OCI-LY1 (cell line): ENCODE results near the gene KLHL29.

ENCODE experiments used
- H2AFZ ChIP-seq: fragments of 200-600 bp; sonication (generic), shearing (Covaris generic); 2 replicates; pipeline ENCODE4 v1.6.0; 2014; ENCODE audit warnings: antibody characterized with exemption, mild to moderate bottlenecking, low read length
- H3F3A ChIP-seq: fragments of 200-600 bp; sonication (generic), shearing (Covaris generic); 2 replicates; pipeline ENCODE4 v1.6.0; 2014; ENCODE audit warnings: mild to moderate bottlenecking, antibody characterized with exemption, low read length, moderate library complexity; ENCODE audit not compliant: insufficient read depth
- H3K27ac ChIP-seq: fragments of 200-600 bp; sonication (generic); 2 replicates; pipeline ENCODE4 v1.5.1; 2014; ENCODE audit warnings: low read length, mixed run types, mild to moderate bottlenecking, low read depth; ENCODE audit not compliant: poor library complexity, severe bottlenecking
- H3K27me3 ChIP-seq: fragments of 200-600 bp; sonication (generic); 2 replicates; pipeline ENCODE4 v1.6.0; 2014; ENCODE audit warnings: antibody characterized with exemption, mild to moderate bottlenecking, low read length, moderate library complexity; ENCODE audit not compliant: insufficient read depth
- H3K36me3 ChIP-seq: fragments of 200-600 bp; sonication (generic); 2 replicates; pipeline ENCODE4 v1.6.1; 2014; ENCODE audit warnings: mild to moderate bottlenecking, antibody characterized with exemption, low read length, moderate library complexity, mixed read lengths; ENCODE audit not compliant: insufficient read depth
- H3K4me1 ChIP-seq: fragments of 200-600 bp; sonication (generic); 2 replicates; pipeline ENCODE4 v1.5.1; 2014; ENCODE audit warnings: mild to moderate bottlenecking, low read length, moderate library complexity; ENCODE audit not compliant: insufficient read depth, severe bottlenecking
- H3K4me2 ChIP-seq: fragments of 200-600 bp; sonication (generic), shearing (Covaris generic); 2 replicates; pipeline ENCODE4 v1.6.1; 2014; ENCODE audit warnings: low read length
- H3K4me3 ChIP-seq: fragments of 200-600 bp; sonication (generic); 2 replicates; pipeline ENCODE4 v1.5.1; 2014; ENCODE audit warnings: low read length, low read depth, mild to moderate bottlenecking, mixed read lengths; ENCODE audit not compliant: poor library complexity, severe bottlenecking
- H3K79me2 ChIP-seq: fragments of 200-600 bp; shearing (Covaris generic); 2 replicates; pipeline ENCODE4 v1.6.1; 2016; ENCODE audit warnings: mixed run types, low read length, mixed read lengths; ENCODE audit not compliant: insufficient read depth
- H3K9ac ChIP-seq: fragments of 200-600 bp; sonication (generic), shearing (Covaris generic); 2 replicates; pipeline ENCODE4 v1.6.1; 2014; ENCODE audit warnings: mild to moderate bottlenecking, low read length, mixed read lengths
- H3K9me2 ChIP-seq: fragments of 200-600 bp; sonication (generic), shearing (Covaris generic); 2 replicates; pipeline ENCODE4 v1.6.1; 2014; ENCODE audit warnings: low read depth, mild to moderate bottlenecking, low read length, mixed read lengths
- H3K9me3 ChIP-seq: fragments of 200-600 bp; shearing (Covaris generic); 2 replicates; pipeline ENCODE4 v1.6.1; 2014; ENCODE audit warnings: low read length, mixed read lengths
- H4K20me1 ChIP-seq: fragments of 200-600 bp; sonication (generic), shearing (Covaris generic); 2 replicates; pipeline ENCODE4 v1.6.0; 2016; ENCODE audit warnings: mild to moderate bottlenecking, low read length; ENCODE audit not compliant: insufficient read depth
- EZH2 ChIP-seq: fragments of 200-600 bp; sonication (generic), shearing (Covaris generic); IDR thresholded peaks from 2 replicates; pipeline ENCODE4 v1.8.0; 2017; ENCODE audit warnings: borderline replicate concordance, mixed run types, mild to moderate bottlenecking, antibody characterized with exemption, low read length, moderate library complexity, mixed read lengths
- TF ChIP-seq, protein P1 (sequence below): fragments of 200-600 bp; sonication (generic), shearing (Covaris generic); IDR thresholded peaks from 2 replicates; pipeline ENCODE4 v1.5.1; 2017; ENCODE audit warnings: mild to moderate bottlenecking, antibody characterized with exemption, low read length, moderate library complexity, mixed read lengths

Gene KLHL29

DNA sequence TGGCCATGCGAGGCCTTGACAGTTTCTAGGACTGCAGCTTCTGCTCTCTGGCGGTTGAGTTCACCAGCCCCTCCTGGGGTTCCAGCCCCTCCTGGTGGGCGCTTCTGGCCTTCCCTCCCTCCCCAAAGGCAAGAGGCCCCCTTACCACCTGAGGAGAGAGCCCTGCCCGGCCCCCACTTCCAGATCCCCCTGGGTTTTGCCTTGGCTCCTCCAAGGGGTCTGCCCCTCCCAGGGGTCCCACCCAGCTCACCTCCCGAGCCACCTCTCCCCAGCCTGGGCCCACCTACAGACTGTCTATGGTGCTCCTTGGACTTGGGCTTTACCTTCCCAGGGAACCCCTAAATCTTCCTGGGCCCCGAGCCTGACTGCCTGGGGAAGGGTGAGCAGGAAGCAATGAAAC lies 277.5 kb downstream of the KLHL29 start:
- Histone ChIP-seq H3K4me3 (no peak overlapping the region), H3K4me1 (no peaks in the 10 kb centered on the region), H3F3A (no peaks in the 10 kb centered on the region), H3K9me3 (no peaks in the 10 kb centered on the region), H3K4me2 (no peak overlapping the region), H3K9ac (no peak overlapping the region), H3K9me2 (no peaks in the 10 kb centered on the region), H3K27me3 (peaks cover 12% of the 10 kb centered on the region), H3K79me2 (no peaks in the 10 kb centered on the region), H3K27ac (no peak overlapping the region), H3K36me3 (no peaks in the 10 kb centered on the region), H4K20me1 (no peaks in the 10 kb centered on the region), H2AFZ (no peak overlapping the region)
- no peak for TF ChIP-seq EZH2
- TF ChIP-seq, protein P1, sequence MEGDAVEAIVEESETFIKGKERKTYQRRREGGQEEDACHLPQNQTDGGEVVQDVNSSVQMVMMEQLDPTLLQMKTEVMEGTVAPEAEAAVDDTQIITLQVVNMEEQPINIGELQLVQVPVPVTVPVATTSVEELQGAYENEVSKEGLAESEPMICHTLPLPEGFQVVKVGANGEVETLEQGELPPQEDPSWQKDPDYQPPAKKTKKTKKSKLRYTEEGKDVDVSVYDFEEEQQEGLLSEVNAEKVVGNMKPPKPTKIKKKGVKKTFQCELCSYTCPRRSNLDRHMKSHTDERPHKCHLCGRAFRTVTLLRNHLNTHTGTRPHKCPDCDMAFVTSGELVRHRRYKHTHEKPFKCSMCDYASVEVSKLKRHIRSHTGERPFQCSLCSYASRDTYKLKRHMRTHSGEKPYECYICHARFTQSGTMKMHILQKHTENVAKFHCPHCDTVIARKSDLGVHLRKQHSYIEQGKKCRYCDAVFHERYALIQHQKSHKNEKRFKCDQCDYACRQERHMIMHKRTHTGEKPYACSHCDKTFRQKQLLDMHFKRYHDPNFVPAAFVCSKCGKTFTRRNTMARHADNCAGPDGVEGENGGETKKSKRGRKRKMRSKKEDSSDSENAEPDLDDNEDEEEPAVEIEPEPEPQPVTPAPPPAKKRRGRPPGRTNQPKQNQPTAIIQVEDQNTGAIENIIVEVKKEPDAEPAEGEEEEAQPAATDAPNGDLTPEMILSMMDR, result no peak

DNA sequence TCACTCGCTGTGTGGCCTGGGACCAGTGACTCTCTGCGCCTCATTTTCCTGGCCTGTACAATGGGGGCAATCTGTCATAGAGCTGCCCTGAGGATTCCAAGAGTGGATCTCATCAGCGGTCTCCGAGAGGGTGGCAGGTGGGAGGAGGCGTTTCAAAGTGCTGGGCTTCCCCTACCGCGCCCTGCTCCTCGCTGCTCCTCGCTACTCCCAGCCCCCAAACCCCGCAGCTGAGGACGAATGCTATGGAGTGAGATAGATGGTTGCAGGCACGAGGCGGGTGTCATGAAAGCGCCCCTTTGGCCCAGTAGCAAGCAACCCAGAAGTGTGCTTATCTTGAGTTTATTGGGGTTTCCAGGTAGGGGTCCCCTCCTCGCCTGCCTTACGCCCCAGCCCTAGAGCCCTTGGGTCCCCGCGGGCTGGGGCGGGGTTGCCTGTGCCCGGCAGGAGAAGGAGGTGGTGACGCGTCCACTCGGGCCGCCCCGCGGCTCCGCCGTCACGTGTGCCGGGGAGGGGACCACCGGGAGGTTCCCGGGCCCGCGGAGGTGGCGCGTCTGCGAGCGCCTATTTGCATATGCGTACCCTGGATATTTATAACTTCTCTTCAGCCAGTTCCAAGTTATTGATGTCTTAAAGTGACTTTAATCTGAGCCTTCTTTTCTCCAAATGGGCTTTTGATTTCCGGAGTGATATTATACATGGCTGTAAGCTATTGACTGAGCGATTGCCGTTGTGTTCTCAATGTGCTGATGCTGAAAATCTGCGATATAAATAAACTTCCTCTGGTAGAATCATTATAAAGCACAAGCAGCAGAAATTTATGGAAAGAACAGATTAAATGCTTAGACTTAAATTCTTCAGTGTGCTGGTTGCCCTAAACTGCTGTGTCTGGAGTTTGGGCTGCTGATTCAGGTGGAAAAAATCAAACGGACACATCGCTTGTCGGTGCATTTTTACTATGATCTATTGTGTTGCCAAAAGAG lies 278.3 kb downstream of the KLHL29 start:
- H3K9me2 ChIP-seq, result no peaks in the 10 kb centered on the region
- H3K4me1 ChIP-seq, result no peaks in the 10 kb centered on the region
- H3K27me3 ChIP-seq, result peaks cover 6% of the 10 kb centered on the region
- no peak overlapping the region for H2AFZ ChIP-seq
- no peaks in the 10 kb centered on the region for H3F3A ChIP-seq
- no peak overlapping the region for H3K9ac ChIP-seq
- no peak overlapping the region for H3K27ac ChIP-seq
- TF ChIP-seq EZH2, result no peak
- TF ChIP-seq, protein P1, result no peak
- H3K9me3 ChIP-seq, result no peaks in the 10 kb centered on the region
- no peaks in the 10 kb centered on the region for H3K36me3 ChIP-seq
- H3K79me2 ChIP-seq, result no peaks in the 10 kb centered on the region
- no peaks in the 10 kb centered on the region for H4K20me1 ChIP-seq
- H3K4me3 ChIP-seq, result no peak overlapping the region
- peak overlapping the region; percentile 16; the same call in 1 of the 2 replicates for H3K4me2 ChIP-seq

DNA sequence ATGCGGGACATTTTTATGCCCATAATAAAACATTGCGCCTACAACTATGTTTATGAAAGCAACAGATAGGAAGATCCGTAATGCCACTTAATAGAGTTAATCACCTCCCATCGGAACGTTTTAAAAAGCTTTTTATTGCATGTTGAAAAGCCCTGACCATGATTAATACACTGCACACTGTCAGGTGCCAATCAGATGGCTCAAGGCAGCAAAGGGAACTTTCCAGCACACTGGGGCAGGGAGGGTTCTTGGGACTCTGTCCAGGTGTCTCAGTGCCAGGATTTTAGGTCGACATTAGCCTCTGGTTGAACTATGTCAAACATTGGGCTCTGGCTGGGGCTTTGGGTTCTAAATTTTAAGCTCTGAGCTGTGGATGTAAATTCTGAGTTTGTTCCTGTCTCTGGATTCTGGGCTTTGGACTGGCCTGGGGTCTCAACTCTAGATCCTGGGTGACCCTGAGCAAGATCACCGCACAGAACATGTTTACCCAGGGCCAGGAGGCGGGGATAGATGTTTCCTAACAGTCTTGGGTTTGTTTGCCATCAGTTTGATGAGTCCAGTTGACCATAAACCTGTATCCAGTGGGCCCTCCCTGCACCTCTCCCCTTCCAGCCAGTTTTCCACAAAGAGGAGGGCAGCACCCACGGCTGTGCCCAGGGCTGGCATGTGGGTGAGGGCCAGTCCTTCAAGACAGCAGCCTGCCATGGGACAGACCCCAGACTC lies 279.2 kb downstream of the KLHL29 start:
- Histone ChIP-seq H3K27ac (no peak overlapping the region), H4K20me1 (no peaks in the 10 kb centered on the region), H2AFZ (no peak overlapping the region), H3F3A (no peaks in the 10 kb centered on the region), H3K9me3 (no peaks in the 10 kb centered on the region), H3K79me2 (no peaks in the 10 kb centered on the region), H3K36me3 (no peaks in the 10 kb centered on the region), H3K4me1 (no peaks in the 10 kb centered on the region), H3K9ac (no peak overlapping the region), H3K4me2 (no peak overlapping the region), H3K4me3 (no peak overlapping the region), H3K27me3 (no peaks in the 10 kb centered on the region), H3K9me2 (no peaks in the 10 kb centered on the region)
- TF ChIP-seq, protein P1, result no peak
- no peak for TF ChIP-seq EZH2
